GM18502 (cell line): ENCODE results near the gene GMEB2.
A peak's percentile ranks its signal among the peaks of the same experiment; 100 is the strongest.
"Not testable (repeated sequence)": the region's sequence is repeated elsewhere in the genome, so short reads cannot be mapped to it uniquely, and the experiment has no call there.

ENCODE experiments used
- ATAC-seq: cut with Tn5 transposase; IDR thresholded peaks from one replicate; pipeline ENCODE4 v1.9.1; 2021; ENCODE audit warnings: mild to moderate bottlenecking; ENCODE audit not compliant: unreplicated experiment, poor library complexity

GMEB2 gene

DNA sequence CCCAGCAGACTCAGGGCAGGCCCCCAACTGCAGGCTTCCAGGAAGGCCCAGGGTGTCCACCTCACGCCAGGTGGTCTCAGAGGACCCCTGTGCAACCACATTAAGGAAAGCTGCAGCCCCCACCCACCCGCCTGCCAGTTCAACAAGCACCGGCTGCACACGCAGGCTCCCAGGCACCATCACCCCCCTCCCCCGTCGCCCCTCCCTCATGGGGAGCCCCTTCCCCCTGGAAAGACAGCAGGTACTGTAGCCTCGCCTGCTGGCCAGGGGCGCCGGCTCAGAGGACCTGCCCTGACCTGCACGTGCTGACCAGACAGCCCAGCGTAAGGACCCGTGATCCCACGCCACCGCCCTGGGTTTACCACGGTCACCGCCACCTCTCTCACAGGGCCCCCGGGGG, 13.8 kb upstream of the GMEB2 start:
- ATAC-seq, result not testable (repeated sequence)

DNA sequence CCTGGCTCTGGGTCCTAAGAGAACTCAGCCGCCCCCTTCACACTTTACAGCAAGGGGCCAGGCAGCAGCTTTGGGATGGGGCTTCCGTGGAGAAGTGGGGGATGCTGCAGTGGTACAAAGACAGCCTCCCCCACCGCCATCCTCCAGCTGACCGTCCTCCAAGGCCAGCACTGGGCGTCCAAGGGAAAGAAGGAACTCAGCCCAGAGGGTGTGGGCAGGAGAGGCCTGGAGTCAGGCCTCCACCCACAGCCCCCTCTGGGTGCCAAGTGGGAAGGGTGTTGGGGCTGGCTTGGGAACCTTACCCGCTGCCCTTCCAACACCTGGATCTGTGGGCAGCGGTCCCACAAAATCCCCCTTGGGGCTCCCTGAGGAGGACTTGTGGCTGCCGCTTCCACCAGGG, 13.2 kb upstream of the GMEB2 start:
- no peak for ATAC-seq

DNA sequence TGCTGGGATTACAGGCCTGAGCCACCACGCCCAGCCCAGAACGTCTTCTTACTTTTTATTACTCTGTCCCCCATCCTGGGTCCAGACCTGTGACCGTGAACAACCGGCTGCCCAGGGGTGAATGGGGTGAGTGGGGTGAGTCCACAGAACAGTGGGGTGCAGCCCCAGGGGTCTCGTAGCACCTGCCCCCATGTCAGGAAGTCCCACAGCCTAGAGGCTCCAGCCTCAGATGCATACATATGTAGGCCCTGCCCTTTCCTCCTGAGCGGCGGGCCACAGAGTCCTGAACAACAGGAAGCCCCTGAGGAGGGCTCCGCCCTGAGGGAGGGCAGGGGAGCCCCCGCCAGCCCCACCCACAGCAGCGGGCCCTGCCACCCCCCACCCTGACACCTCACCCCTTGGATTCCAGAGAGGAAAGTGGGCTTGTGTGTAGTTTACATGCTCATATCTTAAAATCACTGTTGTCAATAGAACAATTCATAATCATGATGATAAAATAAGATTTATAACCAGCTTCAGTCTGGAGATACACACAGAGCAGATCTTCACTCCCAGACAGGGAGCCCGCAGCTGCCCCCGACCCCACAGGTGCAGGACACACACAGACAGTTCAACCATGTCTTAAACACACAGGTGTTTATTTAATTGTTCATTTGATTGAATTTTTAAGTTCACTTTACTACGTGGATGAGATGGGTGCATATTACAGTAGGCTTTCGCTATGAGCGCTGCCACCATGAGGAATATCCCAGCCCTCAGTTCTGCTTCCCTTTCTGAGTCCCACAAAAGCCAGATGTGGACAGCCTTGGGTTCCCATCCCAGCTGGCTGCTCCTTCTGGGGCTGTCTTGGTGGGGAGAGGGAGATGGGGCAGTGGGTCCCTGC, 12.4 kb upstream of the GMEB2 start:
- ATAC-seq, result no peak

DNA sequence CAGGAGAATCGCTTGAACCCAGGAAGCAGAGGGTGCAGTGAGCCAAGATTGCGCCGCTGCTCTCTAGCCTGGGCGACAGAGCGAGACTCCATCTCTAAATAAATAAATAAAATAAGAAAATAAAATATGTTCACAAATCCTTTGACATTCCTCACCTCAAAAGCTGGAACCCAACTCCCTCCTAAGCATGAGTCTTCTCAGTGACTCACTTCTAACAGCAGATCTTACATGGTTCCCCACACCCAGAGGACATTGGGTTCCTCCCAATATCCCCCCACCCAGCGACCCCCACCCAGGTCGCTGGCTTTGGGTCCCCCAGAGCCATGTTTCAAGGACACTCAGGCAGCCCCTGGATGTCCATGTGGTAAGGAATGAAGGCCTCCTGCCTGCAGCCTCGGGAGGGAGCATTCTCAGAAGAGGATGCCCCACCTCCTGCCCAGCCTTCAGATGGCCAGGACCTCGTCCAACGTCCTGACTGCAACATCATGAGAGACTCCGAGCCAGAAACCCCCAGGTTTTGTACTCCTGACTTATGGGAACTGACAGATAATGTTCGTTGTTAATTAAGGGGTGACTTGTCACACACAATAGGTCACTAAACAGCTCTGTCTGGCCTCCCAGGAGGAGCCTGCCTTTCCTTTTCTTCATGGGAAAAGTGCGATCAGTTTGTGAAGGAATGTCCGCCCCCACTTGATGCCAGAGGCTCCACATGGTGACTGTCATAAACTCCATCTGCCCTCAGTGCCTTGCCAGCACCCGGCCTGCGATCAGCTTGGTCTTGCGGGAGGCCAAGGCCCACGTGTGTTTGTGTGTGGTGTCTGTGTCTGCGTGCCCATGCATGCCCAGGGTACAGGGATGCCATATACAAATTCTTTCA, 10.1 kb upstream of the GMEB2 start:
- no peak for ATAC-seq

DNA sequence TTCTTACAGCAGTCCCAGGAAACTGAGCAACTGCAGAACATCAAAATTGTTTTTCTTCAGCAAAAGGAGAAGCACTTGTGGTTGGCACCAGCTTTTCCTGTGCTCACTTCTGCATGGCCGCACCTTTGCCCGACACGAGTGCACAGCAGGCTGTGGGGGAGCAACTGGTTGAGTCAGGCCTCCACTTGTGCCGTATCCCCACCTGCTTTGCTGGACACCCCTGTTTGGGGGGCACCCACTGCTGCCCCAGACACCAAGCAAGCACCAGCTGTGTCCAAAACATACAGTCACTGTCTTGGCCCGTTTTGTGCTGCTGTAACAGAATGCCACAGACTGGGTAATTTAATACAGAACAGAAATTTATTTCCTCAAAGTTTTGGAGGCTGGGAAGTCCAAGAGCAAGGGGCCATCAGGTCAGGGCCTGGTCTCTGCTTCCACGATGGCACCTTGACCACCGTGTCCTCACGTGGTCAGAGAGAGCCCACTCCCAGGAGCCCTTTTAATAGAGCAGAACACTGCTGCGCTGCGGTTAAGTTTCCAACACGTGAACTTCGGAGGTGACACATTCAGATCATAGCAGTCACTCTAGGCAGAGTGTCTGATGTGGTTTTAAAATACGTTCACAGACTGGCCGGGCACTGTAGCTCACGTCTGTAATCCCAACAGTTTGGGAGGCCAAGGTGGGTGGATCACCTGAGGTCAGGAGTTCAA, 8.7 kb upstream of the GMEB2 start:
- no peak for ATAC-seq

DNA sequence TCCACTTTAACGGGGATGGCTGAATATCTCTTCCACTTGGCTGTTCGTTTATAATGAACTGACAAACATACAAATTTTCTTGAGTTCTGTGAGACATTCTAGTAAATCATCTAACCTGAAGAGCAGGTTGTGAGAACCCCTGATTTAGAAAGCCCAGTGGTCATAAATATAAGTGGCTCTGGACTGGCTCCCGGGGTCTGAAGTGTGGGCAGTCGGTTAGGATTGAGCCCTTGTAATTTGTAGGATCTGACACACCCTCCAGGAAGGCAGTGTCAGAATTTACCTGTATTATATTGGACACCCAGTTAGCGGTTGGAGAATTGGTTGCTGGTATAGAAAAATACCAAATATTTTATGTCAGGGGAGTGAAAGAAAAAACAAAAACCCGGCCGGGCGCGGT, 6.8 kb upstream of the GMEB2 start:
- no peak for ATAC-seq

DNA sequence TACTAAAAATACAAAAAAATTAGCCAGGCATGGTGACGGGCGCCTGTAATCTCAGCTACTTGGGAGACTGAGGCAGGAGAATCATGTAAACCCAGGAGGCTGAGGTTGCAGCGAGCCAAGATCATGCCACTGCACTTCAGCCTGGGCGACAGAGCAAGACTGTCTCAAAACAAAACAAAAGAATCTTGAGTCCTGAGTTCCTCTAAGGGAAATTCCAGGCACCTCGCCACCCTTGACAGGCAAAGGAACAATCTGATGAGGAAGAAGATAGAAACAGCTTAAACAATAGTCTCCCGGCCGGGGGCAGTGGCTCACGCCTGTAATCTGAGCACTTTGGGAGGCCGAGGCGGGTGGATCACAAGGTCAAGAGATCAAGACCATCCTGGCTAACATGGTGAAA, 4.5 kb upstream of the GMEB2 start:
- ATAC-seq, result not testable (repeated sequence)

DNA sequence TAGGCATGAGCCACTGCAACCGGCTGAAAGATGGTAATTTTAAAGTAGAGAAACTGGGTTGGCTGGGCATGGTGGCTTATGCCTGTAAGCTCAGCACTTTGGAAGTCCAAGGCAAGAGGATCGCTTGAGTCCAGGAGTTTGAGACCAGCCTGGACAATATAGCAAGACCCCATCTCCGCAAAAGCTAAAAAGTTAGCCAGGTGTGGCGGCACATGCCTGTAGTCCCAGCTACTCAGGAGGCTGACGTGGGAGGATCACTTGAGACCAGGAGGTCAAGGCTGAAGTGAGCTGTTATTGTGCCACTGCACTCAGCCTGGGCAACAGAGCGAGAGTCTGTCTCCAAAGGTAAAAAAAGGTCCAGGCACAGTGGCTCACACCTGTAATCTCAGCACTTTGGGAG, 4.1 kb upstream of the GMEB2 start:
- ATAC-seq, result not testable (repeated sequence)

DNA sequence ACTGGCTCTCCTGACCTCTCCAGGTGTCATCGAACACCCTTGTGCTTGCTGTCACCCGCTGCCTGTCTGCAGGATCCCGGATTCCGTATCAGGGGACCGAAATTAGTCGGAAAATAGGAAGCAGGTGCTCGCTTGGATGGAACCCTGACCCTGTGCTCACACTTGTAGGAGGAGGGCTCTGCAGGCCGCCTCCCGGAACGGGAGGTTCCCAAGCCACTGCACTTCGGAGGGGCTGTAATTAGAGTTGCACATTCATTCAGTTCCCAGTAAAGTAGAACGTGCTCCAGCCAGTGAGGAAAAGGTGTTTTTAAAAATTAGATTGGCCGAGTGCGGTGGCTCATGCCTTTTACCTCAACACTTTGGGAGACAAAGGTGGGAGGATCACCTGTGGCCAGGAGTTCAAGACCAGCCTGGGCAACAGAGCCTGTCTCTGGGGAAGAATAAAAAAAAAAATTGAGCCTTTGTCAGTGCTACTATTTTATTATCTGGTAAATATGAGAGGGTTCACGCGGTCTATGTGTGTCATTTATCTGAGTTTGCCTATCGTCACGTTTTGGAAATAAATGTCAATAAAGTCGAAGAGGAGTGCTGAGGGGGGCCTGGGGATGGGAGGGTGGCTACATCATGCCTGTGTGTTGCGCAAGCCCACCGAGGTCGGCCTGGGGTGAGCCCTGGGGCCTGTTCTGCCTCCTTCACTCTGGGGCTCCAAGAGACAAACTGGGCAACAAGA, 1.5 kb upstream of the GMEB2 start:
- no peak for ATAC-seq

DNA sequence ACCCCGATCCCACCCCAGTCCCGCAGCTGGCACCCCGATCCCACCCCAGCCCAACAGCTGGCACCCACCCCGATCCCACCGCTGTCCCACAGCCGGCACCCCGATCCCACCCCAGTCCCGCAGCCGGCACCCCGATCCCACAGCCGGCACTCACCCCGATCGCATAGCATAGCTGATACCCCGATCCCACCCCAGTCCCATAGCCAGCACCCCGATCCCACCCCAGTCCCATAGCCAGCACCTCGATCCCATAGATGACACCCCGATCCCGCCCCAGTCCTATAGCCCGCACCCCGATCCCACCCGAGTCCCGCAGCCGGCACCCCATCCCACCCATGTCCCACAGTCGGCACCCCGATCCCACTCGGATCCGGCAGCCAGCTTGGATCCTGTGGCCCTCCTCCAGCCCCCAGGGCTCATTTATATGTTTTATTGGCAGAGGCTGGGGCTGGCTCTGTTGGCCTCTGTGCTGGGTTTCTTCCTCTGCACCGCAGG, 897 bp upstream of the GMEB2 start:
- no peak for ATAC-seq

DNA sequence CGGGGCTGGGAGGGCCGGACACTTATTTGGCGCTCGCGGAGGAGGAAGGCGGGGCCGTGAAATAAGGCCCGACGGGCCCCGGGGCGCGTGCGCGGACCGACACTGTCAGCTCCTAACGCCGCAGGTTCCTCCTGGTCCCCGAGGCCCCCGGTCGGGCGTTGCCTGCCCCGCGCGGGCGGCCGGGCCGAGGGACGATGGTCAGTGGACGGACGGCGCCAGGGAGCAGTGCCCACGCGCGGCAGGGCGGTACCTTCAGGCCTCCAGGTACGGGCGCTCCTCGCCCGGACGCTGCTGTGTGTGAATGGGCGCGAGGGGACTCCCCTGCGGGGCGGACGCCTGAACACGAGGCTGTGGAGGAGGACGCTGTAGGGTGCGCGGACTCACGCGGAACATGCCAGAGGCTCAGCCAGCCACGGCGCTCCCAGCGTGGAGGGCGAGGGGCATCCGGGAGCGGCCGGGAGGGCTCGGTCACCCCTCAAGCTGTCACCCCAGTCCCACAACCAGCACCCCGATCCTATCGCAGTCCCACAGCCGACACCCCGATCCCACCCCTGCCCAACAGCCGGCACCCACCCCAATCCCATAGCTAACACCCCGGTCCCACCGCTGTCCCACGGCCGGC, 339 bp upstream of the GMEB2 start:
- ATAC-seq, result peak; percentile 82

DNA sequence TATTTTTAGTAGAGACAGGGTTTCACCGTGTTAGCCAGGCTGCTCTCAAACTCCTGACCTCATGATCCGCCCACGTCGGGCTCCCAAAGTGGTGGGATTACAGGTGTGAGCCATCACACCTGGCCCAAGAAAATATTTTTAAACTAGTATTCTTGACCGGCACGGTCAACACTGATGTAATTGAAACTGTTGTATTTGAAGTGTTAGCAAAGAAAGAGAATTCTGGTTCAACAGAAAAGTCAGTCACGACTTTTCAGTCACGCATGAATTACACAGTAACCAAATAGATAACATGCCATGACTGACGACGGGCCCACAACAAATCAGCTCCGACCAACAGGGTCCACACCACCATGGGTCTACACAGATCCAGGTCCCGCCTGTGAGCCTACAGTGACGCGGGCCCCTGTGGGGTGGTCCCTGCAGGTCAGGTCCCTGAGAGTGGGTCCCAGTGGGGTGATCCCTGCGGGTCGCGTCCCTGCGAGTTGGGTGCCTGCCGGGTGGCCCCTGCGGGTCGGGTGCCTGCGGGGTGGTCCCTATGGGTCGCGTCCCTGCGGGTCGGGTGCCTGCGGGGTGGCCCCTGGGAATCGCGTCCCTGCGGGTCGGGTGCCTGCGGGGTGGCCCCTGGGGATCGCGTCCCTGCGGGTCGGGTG, 1.0 kb downstream of the GMEB2 start:
- ATAC-seq, result no peak

DNA sequence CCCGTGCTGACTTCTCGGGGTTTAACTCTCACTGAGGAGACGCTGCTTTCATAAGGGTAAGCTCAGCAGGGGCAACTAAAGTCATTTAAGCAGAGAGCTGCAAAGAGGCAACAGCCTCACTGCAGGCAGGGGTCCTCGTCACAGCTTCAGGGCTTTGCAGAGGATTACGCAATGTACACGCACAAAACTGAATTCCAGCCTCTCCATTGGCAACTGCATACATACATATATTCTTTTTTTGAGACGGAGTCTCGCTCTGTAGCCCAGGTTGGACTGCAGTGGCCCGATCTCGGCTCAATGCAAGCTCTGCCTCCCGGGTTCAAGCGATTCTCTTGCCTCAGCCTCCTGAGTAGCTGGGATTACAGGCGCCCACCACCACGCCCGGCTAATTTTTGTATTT, 2.4 kb downstream of the GMEB2 start:
- no peak for ATAC-seq

DNA sequence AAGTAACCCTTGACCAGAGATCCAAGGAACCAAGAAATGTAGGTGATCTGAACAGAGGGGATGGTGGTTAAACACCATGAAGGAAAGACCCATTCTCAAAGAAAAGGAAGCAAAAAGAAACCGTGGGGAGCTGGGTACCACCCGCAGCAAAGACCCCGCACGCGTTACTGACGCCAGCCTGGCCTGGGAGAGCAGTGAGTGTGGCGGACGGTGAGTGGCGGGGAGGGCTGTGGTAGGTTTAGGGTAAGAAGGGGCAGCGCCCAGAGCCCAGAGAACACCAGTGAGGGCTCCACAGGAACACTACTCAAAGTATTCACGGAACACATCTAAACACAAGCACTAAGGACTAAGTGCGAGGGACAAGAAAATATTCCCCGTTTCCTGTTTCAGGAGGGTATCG, 4.2 kb downstream of the GMEB2 start:
- no peak for ATAC-seq

DNA sequence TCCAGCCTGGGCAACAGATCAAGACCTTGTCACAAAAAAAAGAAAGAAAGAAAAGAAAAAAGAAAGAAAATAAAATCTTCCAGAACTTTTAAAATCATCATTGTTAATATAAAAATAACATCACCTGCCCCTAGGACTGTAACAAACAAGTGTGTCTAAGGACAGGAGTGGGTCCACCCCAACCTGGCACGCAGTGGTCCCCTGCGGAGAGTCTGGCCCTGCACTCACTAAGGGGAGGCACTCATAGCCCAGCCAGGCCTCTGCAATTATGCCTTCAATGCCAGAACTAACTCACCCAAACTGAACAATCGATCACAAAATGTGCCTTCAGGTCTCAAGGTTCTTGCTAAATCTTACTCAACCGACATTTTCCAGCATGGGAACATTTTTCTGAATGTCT, 4.8 kb downstream of the GMEB2 start:
- ATAC-seq, result no peak

DNA sequence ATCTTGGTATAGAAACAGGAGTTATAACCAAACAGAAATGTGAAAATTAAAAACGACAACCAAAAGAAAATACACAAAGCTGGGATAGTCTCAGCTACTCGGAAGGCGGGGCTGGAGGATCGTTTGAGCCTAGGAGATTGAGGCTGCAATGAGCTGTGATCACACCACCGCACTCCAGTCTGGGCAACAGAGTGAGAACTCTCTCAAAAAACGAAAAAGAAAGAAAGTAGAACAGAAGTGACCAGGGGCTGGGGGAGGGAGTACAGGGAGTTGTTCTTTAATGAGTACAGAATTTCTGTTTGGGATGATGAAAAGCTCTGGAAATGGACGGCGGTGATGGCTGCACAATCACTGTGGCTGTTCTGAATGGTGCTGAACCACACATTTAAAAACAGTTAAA, 5.9 kb downstream of the GMEB2 start:
- ATAC-seq, result no peak

DNA sequence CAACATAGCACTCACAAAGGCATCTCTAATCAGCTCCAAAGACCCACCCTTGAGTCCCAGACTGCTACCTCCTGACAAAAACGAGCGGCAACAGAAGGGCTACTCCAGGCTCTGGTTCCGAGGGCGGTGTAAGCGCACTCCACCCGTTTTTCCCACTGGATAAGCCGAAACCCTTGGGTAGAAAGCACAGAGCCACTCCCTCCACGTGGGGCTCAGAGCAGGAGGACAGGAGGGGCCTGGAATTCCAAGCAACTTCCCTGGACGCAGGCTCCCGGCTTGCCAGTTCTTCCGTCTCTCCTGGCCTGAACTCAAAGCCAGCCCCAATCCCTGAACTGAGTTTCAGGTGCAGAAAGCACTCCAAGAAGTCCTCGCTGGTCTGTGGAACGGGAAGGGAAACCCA, 7.4 kb downstream of the GMEB2 start:
- no peak for ATAC-seq

DNA sequence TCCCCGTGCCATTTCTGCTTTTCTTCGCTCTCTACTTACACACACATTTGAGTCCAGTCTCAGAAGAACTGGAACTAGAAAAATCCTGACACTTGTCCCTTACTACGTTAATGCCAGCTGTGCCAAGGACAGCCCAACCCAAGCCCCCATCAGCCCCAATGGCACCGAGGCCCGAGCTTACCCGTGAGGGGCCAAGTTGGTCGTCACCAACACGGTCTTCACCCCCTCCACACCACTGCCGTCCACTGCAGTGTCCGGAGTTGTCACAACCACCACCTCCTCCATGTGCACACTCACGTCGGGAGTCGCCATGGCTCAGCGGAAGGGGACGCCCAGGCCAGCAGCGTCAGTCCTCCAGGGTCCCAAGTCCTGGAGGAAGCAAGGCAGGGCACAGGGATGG, 7.8 kb downstream of the GMEB2 start:
- ATAC-seq, result no peak
